ENCODE measurements around the gene CHRNA5.

GRCh38 chr15:78623786-78624497 lies 58.6 kb downstream of the CHRNA5 start:
- no peak for TF ChIP-seq EP300 (conservative IDR thresholded peaks at IDR 0.05; ENCODE audit: poor library complexity, severe bottlenecking)
- TF ChIP-seq CTCF (IDR thresholded peaks at IDR 0.05; ENCODE audit: poor library complexity, severe bottlenecking): no peak
- TF ChIP-seq POLR2AphosphoS5 (IDR thresholded peaks at IDR 0.05): no peak
- TF ChIP-seq RAD21 (conservative IDR thresholded peaks at IDR 0.05): no peak
- no peak for TF ChIP-seq REST (IDR thresholded peaks at IDR 0.05; ENCODE audit: borderline replicate concordance)
- no peak for TF ChIP-seq MXI1 (conservative IDR thresholded peaks at IDR 0.05; ENCODE audit: poor library complexity, severe bottlenecking)
